Endothelial cell of umbilical vein (primary cell): Measurements from ENCODE around the gene C15orf39. TPM values are rescaled to one million over a fixed set of nuclear protein-coding genes. Genes with fewer than 3 reads are reported as not detected.
A peak's percentile ranks its signal among the peaks of the same experiment; 100 is the strongest.

Experiments
- BruUV-seq: library from RNA; stranded (reverse); fragments of 400-500 nt; replicated peaks from 2 replicates; lab custom pipeline; 2021; lab: Mats Ljungman, UMichigan
- CTCF ChIA-PET: fragments of 300-600, 350-600 bp; sonication (Branson Sonifier 250); formaldehyde crosslinking; loops from one replicate; lab custom pipeline; 2021; ENCODE audit warnings: antibody characterized with exemption, inconsistent platforms; lab: Charles Lee
- POLR2A ChIA-PET: fragments of 300-600, 350-600 bp; sonication (Branson Sonifier 250); formaldehyde crosslinking; loops from one replicate; lab custom pipeline; 2021; ENCODE audit warnings: antibody characterized with exemption, inconsistent platforms; lab: Charles Lee
- DNase-seq: peaks from one replicate; pipeline ENCODE4 v3.0.0-alpha.2; 2011; ENCODE audit warnings: low read depth, low spot score
- FAIRE-seq: peaks from 2 replicates; lab custom pipeline; 2011; peaks lifted over from hg19 to GRCh38; lab: Jason Lieb, UNC
- H2AFZ ChIP-seq: 2 replicates; pipeline ENCODE4 v1.6.0; 2012; ENCODE audit warnings: low read depth, low read length, control low read depth, inconsistent platforms
- H3K27ac ChIP-seq: 2 replicates; pipeline ENCODE4 v1.5.1; 2011; ENCODE audit warnings: low read depth, mild to moderate bottlenecking, control low read depth, low read length, moderate library complexity; ENCODE audit not compliant: insufficient read depth
- H3K27me3 ChIP-seq, 2 experiments: 2 replicates each; pipeline versions ENCODE4 v1.6.0 to v1.6.1; 2011; ENCODE audit warnings: low read length in 2 of 2, mixed read lengths in 1 of 2; ENCODE audit not compliant: control insufficient read depth in 2 of 2, insufficient read depth in 2 of 2
- H3K36me3 ChIP-seq, 2 experiments: 2 replicates in 1 of 2; 3 replicates in 1 of 2; pipeline ENCODE4 v1.5.1; 2011; ENCODE audit warnings: low read length in 2 of 2, mild to moderate bottlenecking in 1 of 2, moderate library complexity in 1 of 2; ENCODE audit not compliant: control insufficient read depth in 2 of 2, insufficient read depth in 2 of 2; ENCODE audit errors: extremely low read depth in 1 of 2
- H3K4me1 ChIP-seq: 3 replicates; pipeline ENCODE4 v1.5.1; 2011; ENCODE audit warnings: mild to moderate bottlenecking, low read length; ENCODE audit not compliant: control insufficient read depth, insufficient read depth; ENCODE audit errors: extremely low read depth
- H3K4me2 ChIP-seq: 2 replicates; pipeline ENCODE4 v1.6.1; 2011; ENCODE audit warnings: low read length, control low read depth, mixed read lengths; ENCODE audit not compliant: insufficient read depth
- H3K4me3 ChIP-seq, 3 experiments: fragments of 200-600 bp in 1 of 3; sonication (generic), shearing (Covaris generic) in 1 of 3; replicated peaks in 1 of 3; 2 replicates each; pipeline ENCODE4 v1.5.1; 2011 to 2016; ENCODE audit warnings: control low read depth in 3 of 3, low read length in 3 of 3, mild to moderate bottlenecking in 2 of 3, inconsistent platforms in 1 of 3, low read depth in 1 of 3, moderate library complexity in 1 of 3; ENCODE audit not compliant: insufficient read depth in 1 of 3
- H3K79me2 ChIP-seq: 2 replicates; pipeline ENCODE4 v1.6.0; 2012; ENCODE audit warnings: low read length, inconsistent platforms; ENCODE audit not compliant: control insufficient read depth, insufficient read depth
- H3K9ac ChIP-seq: replicated peaks from 2 replicates; pipeline ENCODE3; 2011; ENCODE audit warnings: low read length, control low read depth; ENCODE audit not compliant: insufficient read depth; ENCODE audit errors: extremely low read depth
- H3K9me1 ChIP-seq: replicated peaks from 3 replicates; pipeline ENCODE4 v1.6.0; 2011; ENCODE audit warnings: mild to moderate bottlenecking, low read length; ENCODE audit not compliant: control insufficient read depth, insufficient read depth; ENCODE audit errors: extremely low read depth
- H3K9me3 ChIP-seq: replicated peaks from 2 replicates; pipeline ENCODE4 v1.5.1; 2012; ENCODE audit warnings: low read length, inconsistent platforms; ENCODE audit not compliant: control insufficient read depth, insufficient read depth
- H4K20me1 ChIP-seq: replicated peaks from 2 replicates; pipeline ENCODE3; 2011; ENCODE audit warnings: mild to moderate bottlenecking, low read length; ENCODE audit not compliant: control insufficient read depth, insufficient read depth; ENCODE audit errors: extremely low read depth
- POLR2A ChIP-seq: IDR thresholded peaks from 2 replicates; pipeline ENCODE4 v1.6.1; 2012; ENCODE audit warnings: low read depth, mild to moderate bottlenecking, control low read depth, low read length
- POLR2AphosphoS5 ChIP-seq: IDR thresholded peaks from 2 replicates; pipeline ENCODE4 v1.6.1; 2012; ENCODE audit warnings: low read depth, mild to moderate bottlenecking, control low read depth, low read length, moderate library complexity; ENCODE audit not compliant: insufficient read depth
- dilution Hi-C: fragments of 300-500 bp; cut with MboI; formaldehyde crosslinking; loops from one replicate; pipeline ENCODE4 v1.15.0; 2019; ENCODE audit warnings: low sequenced_read_pairs; ENCODE audit not compliant: extremely low pct_ligation_motif_present
- intact Hi-C: fragments of 100-400 bp; cut with micrococcal nuclease; formaldehyde crosslinking; loops from one replicate; pipeline ENCODE4 v1.10.0; 2022
- polyA plus RNA-seq, 4 experiments: library from polyadenylated mRNA; depleted of rRNA in 3 of 4; stranded (reverse) in 3 of 4; unstranded in 1 of 4; fragments of >200 nt; gene quantifications; 2 replicates each; pipeline versions ENCODE4 v1.2.1 to v1.2.3, GENCODE V29; 2011 to 2012; ENCODE audit warnings: missing spikeins in 1 of 4
- total RNA-seq: library from RNA; stranded (reverse); gene quantifications from 2 replicates; pipeline ENCODE4 v1.2.3, GENCODE V29; 2021
- TF ChIP-seq, protein P1 (sequence below): IDR thresholded peaks from 2 replicates; pipeline ENCODE4 v1.6.1; 2011; ENCODE audit not compliant: insufficient read depth, insufficient read length
- TF ChIP-seq, protein P2 (sequence below), 2 donors: IDR thresholded peaks; 1 replicate in 1 of 2; 2 replicates in 1 of 2; pipeline ENCODE4 v1.5.1; 2011; ENCODE audit warnings: low read length in 2 of 2, mild to moderate bottlenecking in 2 of 2, moderate library complexity in 2 of 2, control low read depth in 1 of 2, inconsistent platforms in 1 of 2, low read depth in 1 of 2; ENCODE audit not compliant: insufficient read depth in 1 of 2; ENCODE audit errors: extremely low read depth in 1 of 2

Gene C15orf39
- total and polyA plus RNA-seq, 2 donors (not counting 3 experiments of a cell fraction or from before 2014, with no cell fraction given): 14.8 to 36.1 TPM

DNA sequence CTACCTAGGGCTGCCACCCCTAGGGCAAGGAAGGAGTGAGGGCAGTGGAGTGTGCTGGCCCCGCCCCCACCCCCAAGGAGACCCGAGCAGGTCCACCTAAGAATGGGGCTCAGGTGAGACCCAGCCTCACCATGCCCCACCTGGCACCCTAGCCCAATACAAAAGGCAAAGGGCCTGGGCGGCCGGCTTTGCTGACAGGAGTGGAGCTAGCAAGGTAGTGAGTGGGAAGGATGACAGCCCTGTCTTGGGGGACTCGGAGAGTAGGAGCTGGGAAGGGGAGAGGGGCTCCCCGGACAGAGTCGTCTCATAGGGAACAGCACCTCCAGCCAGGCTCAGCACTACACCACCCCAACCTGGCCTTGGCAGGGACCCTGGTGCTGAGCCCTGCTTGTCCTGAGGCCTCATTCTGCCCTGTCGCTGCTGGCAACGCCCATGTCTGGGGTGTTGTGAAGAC is 12.1 kb downstream of the C15orf39 start:
- Histone ChIP-seq H2AFZ (no peak overlapping the region), H3K4me2 (no peak overlapping the region), H3K4me3 (no peak overlapping the region), H3K27ac (no peak overlapping the region), H3K4me1 (no peaks in the 10 kb centered on the region), H3K9me1 (no peaks in the 10 kb centered on the region), H3K9me3 (no peaks in the 10 kb centered on the region), H4K20me1 (peaks cover 4% of the 10 kb centered on the region), H3K9ac (no peak overlapping the region), H3K27me3 (no peaks in the 10 kb centered on the region), H3K79me2 (peaks cover 38% of the 10 kb centered on the region), H3K36me3 (peaks cover 23 to 34% of the 10 kb centered on the region in 2 experiments)
- DNase-seq (no peak), FAIRE-seq (no peak)
- CTCF ChIA-PET: interaction anchor here (1.7 to 2.7 kb wide), 2 partner anchors 10 to 184 kb away, joined by 8 to 13 read pairs; no protein-coding TSS in a partner anchor
- POLR2A ChIA-PET: no interaction called here
- dilution Hi-C loops (no loop called here), intact Hi-C loops (no loop called here)
- BruUV-seq: no TSS peak
- no peak for TF ChIP-seq POLR2AphosphoS5
- TF ChIP-seq, protein P1, sequence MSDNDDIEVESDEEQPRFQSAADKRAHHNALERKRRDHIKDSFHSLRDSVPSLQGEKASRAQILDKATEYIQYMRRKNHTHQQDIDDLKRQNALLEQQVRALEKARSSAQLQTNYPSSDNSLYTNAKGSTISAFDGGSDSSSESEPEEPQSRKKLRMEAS: no peak

DNA sequence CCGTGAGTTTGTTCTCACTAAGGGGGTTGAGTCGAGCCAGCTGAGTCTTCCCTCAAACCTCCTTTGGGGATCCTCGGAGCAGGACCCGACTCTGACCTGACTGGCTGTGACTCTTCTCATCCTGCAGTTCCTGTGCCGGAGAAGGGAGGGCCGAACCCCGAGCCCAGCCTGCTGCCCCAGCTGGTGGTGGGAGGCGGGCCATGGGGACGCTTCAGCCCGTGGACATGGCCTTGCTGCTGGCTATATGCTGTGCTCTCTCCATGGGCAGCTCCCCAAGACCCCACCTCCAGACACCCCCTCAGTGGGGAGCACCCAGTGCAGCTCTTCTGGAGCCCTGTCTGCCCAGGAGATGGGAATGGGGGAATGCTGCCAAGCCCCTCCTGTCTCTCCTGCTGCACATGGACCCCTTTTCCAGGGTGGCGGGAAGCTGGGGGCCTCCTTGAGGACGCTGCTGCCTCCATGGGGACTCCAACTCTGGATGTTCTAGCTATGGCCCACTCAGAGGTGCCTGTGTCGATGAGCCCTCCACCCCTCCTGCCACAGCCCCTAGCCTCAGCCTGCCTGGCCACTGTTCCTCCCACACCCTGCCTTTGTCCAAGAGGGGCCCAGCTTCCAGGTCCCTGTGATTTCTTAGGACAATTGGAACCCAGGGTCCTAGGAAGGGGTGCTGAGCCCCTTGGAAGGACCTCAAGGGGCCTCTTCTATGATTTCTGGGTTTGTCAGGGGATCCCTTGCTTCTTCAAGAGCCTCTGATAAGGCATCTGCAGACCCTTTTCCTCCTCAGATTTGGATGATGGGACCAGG is 12.8 kb downstream of the C15orf39 start:
- no peak overlapping the region for H2AFZ ChIP-seq
- H4K20me1 ChIP-seq: peaks cover 4% of the 10 kb centered on the region
- no peak overlapping the region for H3K4me2 ChIP-seq
- no peak overlapping the region for H3K9ac ChIP-seq
- peaks cover 31% of the 10 kb centered on the region for H3K79me2 ChIP-seq
- no peak for FAIRE-seq
- H3K4me3 ChIP-seq: no peak overlapping the region
- no peaks in the 10 kb centered on the region for H3K4me1 ChIP-seq
- DNase-seq: no peak
- intact Hi-C loops: no loop called here
- no peaks in the 10 kb centered on the region for H3K9me1 ChIP-seq
- no TSS peak for BruUV-seq
- H3K27ac ChIP-seq: no peak overlapping the region
- H3K9me3 ChIP-seq: no peaks in the 10 kb centered on the region
- ChIA-PET CTCF (interaction anchor here (1.3 to 2.7 kb wide), 4 partner anchors 10 to 191 kb away, joined by 5 to 13 read pairs (median 6); partner anchors contain the start of gene PPCDC), POLR2A (no interaction called here)
- dilution Hi-C loops: no loop called here
- peaks cover 16 to 27% of the 10 kb centered on the region in 2 experiments for H3K36me3 ChIP-seq
- H3K27me3 ChIP-seq: no peaks in the 10 kb centered on the region
- TF ChIP-seq POLR2A: peak; percentile 8
- TF ChIP-seq, protein P2, sequence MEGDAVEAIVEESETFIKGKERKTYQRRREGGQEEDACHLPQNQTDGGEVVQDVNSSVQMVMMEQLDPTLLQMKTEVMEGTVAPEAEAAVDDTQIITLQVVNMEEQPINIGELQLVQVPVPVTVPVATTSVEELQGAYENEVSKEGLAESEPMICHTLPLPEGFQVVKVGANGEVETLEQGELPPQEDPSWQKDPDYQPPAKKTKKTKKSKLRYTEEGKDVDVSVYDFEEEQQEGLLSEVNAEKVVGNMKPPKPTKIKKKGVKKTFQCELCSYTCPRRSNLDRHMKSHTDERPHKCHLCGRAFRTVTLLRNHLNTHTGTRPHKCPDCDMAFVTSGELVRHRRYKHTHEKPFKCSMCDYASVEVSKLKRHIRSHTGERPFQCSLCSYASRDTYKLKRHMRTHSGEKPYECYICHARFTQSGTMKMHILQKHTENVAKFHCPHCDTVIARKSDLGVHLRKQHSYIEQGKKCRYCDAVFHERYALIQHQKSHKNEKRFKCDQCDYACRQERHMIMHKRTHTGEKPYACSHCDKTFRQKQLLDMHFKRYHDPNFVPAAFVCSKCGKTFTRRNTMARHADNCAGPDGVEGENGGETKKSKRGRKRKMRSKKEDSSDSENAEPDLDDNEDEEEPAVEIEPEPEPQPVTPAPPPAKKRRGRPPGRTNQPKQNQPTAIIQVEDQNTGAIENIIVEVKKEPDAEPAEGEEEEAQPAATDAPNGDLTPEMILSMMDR (IDR thresholded peaks at IDR 0.05; ENCODE audit: extremely low read depth in 1 of 2, insufficient read depth in 1 of 2, low read depth in 1 of 2, low read length in 2 of 2): no peak
